HG02885 (cell line): ENCODE measurements around the gene GOLGA5.

Source experiments
- ATAC-seq: cut with Tn5 transposase; IDR thresholded peaks from one replicate; pipeline ENCODE4 v1.9.1; 2021; ENCODE audit warnings: mild to moderate bottlenecking; ENCODE audit not compliant: unreplicated experiment, poor library complexity

GOLGA5 gene

GRCh38 chr14:92778868-92779565 is 15.1 kb upstream of the GOLGA5 start:
- ATAC-seq, result peak; percentile 32

- ATAC-seq, result no peak
Observed at GRCh38 chr14:92780444-92781232, 13.5 kb upstream of the GOLGA5 start.

GRCh38 chr14:92781350-92781749 is 12.8 kb upstream of the GOLGA5 start:
- no peak for ATAC-seq

GRCh38 chr14:92783813-92784431 is 10.2 kb upstream of the GOLGA5 start:
- no peak for ATAC-seq

GRCh38 chr14:92785667-92786426 is 8.3 kb upstream of the GOLGA5 start:
- ATAC-seq, result no peak

- no peak for ATAC-seq
Observed at GRCh38 chr14:92786427-92786756, 7.7 kb upstream of the GOLGA5 start.

- ATAC-seq, result no peak
Observed at GRCh38 chr14:92787554-92787953, 6.6 kb upstream of the GOLGA5 start.

- ATAC-seq, result no peak
Observed at GRCh38 chr14:92789457-92790089, 4.5 kb upstream of the GOLGA5 start.

- ATAC-seq, result no peak
Observed at GRCh38 chr14:92792885-92793284, 1.2 kb upstream of the GOLGA5 start.

GRCh38 chr14:92794547-92794941 is 439 bp downstream of the GOLGA5 start:
- no peak for ATAC-seq

GRCh38 chr14:92794961-92795360 is 856 bp downstream of the GOLGA5 start:
- no peak for ATAC-seq

GRCh38 chr14:92797935-92798653 is 4.0 kb downstream of the GOLGA5 start:
- no peak for ATAC-seq

- ATAC-seq, result no peak
Observed at GRCh38 chr14:92798811-92799210, 4.7 kb downstream of the GOLGA5 start.

GRCh38 chr14:92800012-92800411 is 5.9 kb downstream of the GOLGA5 start:
- no peak for ATAC-seq

- no peak for ATAC-seq
Observed at GRCh38 chr14:92800525-92800924, 6.4 kb downstream of the GOLGA5 start.

- ATAC-seq, result no peak
Observed at GRCh38 chr14:92801917-92802316, 7.8 kb downstream of the GOLGA5 start.

GRCh38 chr14:92802678-92803077 is 8.6 kb downstream of the GOLGA5 start:
- no peak for ATAC-seq

GRCh38 chr14:92813201-92813600 is 19.1 kb downstream of the GOLGA5 start:
- ATAC-seq, result no peak

GRCh38 chr14:92819011-92819597 is 25.0 kb downstream of the GOLGA5 start:
- ATAC-seq, result no peak
